ENCODE results near the gene GLRX3.

The GLRX3 gene

DNA sequence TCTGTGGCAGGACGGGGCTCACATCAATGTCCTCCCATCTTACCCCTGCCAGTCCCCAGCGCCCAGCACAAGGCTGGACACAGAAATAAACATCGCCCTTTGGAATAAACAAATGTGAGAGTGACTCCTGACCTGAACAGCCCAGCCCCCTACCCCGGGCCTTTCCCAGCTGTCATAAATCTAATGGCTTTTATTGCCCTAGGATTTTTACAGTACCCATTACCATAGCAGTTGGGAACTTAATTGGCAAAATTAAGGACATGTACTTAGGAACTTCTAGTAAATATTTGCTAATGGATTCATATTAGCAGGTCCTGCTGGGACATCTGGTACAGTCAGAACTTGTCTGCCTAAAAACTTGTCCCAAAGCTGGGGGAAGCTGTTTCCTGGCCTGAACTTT lies 76.6 kb downstream of the GLRX3 start:
- FAIRE-seq = no peak

DNA sequence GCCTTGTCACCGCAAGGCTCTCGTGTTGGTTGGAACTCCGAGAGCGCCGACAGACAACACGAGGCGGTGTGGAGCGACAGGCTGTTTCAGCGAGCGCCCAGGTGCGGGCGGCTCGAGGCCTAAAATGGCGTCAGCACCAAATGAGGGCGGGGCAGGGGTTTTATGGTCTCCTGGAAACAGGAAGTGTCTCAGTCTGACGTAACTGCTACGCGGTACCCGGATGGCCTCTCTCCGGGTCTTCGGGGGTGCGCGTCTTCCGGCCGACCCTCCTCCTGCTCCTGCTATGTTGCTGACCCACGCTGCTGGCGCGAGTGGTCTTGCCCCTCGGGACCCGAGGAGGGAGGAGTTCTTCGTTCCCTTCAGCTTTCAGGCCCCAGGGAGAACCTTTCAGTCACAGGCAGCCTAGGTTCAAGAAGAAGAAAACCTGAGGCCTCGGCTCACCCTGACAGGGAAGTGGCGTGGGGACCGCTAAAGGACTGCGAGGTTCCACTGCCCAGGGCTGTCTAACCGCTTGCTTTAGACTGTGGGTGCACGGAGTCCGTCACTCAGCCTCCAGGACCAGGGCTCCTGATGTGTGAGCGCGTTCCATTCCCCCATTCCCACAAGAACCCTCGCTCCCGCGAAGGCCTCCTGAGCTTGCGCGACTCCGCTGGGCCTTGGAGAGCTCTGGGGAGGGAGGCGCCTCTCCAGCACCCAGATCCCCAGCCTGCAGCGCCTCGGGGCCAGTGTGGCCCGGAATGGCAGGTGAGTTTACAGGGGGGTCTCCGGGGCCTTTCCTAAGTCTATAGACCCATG lies 77.3 kb downstream of the GLRX3 start:
- FAIRE-seq = no peak

DNA sequence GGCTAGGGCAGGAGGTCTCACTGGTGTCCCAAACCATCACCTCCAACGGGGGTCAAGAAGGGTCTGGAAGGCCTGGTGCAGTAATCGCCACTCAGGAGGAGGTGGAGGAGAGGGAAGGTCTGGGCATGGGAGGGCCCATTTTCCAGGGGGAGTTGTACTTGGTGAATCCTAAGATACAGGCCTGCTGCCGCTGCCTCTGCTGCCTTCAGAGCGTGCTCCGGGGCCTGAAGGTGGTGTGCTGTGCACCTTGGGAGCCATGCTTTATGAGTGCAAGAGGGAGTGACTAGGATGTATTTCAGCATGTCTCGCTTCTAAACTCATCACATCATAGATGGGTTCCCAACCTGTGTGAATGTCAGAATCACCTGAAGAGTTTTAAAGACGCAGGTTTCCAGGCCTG lies 78.2 kb downstream of the GLRX3 start:
- no peak for FAIRE-seq

DNA sequence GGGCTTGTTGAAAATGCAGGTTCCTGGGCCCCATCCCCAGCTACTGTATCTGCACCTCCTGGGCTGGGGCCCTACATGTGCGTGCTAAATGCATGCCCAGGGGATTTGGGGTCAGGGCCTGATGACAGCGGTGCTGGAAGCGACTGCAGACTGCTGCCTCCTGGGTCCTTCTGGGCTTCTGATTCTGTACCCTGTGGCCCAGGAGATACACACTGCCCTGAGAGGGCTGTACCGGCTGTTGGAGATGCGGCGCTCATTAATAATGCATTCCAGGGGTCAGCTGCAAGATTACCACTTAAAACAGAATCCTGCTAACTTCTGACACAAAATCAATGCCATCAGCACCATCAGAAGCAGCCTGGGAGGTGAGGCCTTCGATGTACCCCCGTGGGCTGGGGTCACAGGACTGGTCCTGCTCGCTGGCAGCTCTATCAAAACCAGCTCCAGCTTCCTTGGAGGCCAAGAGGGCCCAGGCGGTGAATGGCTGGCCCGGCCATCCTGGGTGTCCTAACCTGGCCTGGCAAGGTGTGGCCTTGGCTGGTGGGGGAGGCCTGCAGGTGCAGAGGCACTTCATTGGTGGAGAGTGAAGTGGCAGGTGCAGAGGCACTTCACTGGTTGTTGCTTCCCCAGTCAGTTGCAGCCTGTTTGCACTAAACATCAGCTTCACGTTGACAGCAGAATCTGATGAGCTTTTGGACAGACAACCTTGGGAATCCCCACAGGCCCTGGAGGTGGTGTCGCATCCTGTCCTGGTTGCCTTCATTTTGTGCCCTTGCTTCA lies 79.2 kb downstream of the GLRX3 start:
- no peak for FAIRE-seq

DNA sequence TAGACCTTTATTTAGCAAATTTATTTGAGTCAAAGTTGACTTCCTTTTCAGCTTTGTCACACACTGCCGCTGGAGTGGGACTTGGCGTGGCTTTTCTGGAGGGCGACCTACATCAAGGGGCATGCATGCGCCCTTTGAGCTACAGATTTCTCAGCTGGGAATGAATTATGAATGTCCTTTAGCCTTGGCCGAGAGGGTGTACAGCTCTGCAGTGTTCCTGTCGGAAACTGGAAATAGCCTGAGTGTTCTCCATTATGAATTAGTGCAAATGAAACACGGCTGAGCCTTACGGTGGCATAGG lies 79.7 kb downstream of the GLRX3 start:
- FAIRE-seq = no peak

DNA sequence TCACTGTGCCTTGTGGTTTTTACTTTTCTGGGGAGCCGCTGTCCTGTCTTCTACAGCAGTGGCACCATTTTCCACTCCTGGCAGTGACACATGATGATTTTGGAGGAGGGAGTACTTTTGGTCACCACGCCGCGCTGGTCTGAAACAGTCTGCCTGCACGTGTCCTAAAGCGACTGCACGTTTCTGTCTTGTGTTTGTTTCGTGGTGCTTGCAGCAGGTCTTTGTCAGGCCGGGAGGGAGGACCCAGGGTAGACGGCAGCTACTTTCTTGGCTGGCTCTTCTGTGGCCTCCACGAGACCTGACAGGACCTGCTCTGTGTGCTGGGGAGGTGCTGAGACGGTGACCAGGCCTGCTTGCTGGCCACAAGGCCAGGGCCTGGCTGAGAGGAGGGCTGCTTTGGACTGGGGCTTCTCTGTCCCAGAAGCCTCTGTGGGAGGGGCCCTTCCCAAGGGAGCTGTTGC lies 82.0 kb downstream of the GLRX3 start:
- no peak for FAIRE-seq

DNA sequence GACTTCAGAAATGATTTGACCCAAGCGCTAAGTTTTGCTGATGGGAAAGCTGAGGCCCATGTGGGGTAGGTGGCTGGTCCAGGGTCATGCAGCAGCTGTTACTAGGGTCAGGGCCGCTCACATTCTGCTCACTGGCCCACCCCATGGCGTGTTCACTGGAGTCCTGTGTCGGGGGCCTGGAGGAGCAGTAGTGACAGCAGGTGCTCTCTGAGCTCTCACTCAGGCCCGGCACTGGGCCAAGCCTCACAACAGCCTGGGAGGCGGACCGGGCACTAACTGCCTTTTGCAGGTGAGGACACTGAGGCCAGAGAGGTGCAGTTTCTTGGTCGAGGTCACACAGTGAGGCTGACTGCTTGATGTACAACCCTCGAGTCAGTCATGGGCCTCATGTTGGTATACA lies 82.7 kb downstream of the GLRX3 start:
- FAIRE-seq = no peak

DNA sequence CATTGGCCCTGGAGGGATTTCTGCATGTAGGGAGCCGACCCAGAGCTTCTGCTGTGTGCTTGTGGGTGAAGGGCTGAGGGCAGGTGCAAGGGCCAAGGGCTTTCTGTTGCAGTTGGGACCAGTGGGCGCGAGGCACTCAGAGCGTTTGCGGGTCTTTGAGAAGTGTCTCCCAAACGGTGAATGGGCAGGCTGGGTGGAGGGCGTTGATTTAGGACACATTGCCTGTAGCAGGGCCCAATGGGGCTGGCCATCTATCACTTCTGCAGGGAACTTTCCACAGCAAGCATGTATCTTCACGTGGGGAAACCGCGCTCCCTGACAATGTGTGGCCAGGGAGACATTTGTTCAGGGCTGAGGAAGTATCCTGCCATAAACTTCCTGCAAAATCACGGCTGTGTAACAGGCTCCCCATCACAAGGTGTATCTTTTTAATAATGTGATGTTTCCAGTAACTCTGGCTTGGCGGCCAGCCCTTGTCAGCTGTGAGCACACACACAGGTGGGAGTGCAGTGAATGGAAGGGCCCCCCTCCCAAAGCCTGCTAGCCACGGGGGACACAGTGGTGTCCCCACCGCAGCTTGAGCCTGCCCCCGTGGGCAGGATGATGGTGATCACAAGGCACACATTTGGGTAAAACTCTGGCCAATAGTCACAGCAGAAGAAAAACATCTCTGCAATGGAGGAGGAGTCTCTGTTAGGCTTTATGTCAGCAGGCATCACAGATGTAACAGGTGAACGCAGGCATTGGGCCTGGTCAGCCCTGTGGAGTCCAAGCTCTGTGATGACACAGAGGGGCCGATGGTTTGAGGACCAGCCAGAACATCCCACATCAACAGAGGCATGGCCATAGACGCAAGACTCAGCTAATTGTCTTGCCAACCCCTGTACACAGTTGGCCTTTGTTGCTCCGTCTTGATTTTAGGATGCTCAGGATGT lies 84.3 kb downstream of the GLRX3 start:
- no peak for FAIRE-seq

DNA sequence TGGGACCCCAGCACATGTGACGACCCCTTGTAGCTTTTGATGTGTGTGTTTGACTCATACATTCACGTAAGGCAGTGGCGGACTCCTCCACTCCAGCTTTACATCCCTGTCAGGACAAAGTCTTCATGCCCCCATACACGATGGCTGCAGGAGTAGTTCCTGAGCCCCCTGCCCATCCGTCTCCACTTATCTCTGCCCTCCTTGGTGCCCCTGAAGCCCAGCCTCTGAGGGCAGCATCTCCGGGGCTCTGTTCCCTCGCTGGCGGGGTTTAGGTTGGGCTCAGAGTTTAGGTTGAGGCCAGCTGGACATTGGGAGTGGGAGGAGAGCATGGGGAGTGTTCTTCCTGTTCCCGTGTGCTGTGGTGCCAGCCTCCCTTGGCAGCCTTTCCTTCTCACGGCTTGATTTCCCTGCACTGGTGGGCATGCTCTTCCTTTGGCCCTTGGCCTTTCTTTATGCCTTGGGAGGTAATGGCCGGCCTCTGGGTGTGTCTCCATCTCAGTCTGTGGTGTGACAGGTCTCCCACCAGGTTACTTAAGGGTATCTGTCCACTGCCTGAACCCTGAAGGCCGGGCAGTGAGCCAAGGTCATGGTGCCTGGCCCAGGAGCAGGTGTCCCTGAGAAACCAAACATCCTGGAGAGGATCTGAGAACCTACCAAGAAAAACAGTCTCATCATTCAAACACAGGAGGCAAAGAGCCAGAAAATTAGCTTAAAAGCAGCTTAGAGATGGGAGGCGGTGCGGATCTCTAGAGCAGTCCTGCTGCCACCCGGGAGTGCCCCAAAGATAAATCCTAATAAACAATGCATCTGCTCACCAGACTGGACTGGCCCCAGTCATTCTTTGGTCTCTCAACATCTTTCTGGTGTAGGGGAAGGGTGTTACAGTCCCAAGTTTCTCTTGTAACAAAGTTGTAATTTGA lies 85.5 kb downstream of the GLRX3 start:
- no peak for FAIRE-seq

DNA sequence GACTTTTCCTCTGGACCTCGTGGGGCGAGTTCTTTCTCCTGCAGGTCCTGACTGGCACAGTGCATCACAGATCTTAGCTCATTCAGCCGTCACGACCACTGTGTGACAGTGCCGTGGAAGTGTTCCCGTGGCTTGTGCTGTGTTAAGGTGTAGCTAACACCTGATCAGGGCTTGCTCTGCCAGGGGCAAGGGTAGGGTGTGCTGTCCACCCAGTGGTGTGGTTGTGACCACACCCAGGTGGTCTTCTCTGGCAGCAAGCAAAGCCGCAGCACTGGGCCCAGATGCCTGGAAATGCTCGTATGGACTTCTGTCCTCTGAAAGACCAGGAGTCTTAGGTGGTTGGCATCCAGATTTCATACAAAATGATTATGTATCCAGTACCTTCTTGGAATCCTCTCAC lies 86.2 kb downstream of the GLRX3 start:
- no peak for FAIRE-seq

DNA sequence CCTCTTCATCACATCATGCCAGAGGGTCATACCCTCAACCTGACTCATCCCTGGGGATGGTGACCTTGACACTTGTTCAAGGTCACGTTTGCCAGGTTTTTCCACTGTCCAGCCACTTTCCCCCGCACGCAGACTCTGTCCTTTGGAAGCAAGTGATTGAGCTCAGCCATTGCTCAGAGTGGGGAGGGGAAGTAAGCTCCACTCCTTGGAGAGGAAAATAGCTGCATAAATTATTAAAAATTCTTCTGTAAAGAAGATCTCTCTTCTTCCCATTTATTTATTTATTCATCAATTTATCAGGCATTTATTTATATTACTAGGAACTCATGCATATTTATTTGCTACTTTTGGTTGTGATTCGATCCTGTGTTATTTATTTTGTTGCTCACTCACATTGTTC lies 88.0 kb downstream of the GLRX3 start:
- FAIRE-seq = no peak

DNA sequence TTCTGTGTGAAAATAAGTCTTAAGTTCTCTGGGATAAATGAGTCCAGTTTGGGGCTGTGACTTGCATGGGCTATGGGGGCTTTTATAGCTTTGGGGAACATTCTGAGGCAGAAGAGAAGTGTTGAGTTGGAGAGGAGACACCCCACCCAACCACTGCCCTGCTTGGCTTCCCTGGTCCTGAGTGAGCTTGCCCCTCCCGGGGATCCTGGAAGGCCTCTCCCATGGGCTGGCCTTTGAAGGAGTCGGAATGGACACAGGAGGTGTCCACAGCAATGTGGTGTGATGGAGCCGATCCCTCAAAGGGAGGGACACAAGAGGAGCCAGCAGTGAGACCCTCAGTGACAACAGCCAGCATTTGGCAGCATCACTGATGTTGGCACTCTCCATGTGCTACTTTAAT lies 89.8 kb downstream of the GLRX3 start:
- FAIRE-seq = no peak

DNA sequence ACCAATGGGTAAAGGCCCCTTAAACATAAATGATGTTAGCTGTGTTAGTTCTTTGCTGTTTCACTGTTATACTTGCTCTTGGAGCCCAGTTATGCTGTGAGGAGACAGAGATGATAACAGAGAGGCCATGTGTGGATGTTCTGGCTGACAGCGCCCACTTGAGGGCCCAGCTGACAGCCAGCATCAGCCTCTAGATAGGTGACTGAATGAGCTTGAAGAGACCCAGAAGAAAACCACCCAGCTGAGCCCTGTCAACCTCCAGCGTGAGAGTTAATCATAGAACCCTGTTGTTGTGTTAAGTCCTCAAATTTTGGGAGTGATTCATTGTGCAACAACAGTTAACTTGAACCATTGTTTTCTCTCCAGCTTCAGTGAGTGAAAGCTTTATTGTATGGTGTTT lies 91.7 kb downstream of the GLRX3 start:
- no peak for FAIRE-seq

Measured in colon (tissue), 2 donors.